KMS-11 (cell line): Measurements from ENCODE around the gene NXN.
"Not testable (repeated sequence)": the region's sequence is repeated elsewhere in the genome, so short reads cannot be mapped to it uniquely, and the experiment has no call there.

Experiments
- H2AFZ ChIP-seq: fragments of 200-600 bp; sonication (generic); 2 replicates; pipeline ENCODE4 v1.6.1; 2016; ENCODE audit warnings: antibody characterized with exemption, mixed run types, low read depth
- H3K27ac ChIP-seq: fragments of 200-600 bp; sonication (generic); 2 replicates; pipeline ENCODE4 v1.6.1; 2016; ENCODE audit warnings: mild to moderate bottlenecking, mixed run types
- H3K27me3 ChIP-seq: fragments of 200-600 bp; sonication (generic); 2 replicates; pipeline ENCODE4 v1.6.1; 2017; ENCODE audit warnings: mild to moderate bottlenecking, low read depth, mixed run types, moderate library complexity; ENCODE audit not compliant: insufficient read depth
- H3K36me3 ChIP-seq: fragments of 200-600 bp; sonication (generic); 2 replicates; pipeline ENCODE4 v1.6.1; 2017; ENCODE audit warnings: mild to moderate bottlenecking, mixed run types; ENCODE audit not compliant: insufficient read depth
- H3K4me1 ChIP-seq: fragments of 200-600 bp; sonication (generic); 2 replicates; pipeline ENCODE4 v1.6.1; 2016; ENCODE audit warnings: mild to moderate bottlenecking, low read depth, mixed run types; ENCODE audit not compliant: poor library complexity, severe bottlenecking
- H3K4me2 ChIP-seq: fragments of 200-600 bp; sonication (generic); 2 replicates; pipeline ENCODE4 v1.7.0; 2016; ENCODE audit warnings: mild to moderate bottlenecking, mixed run types
- H3K4me3 ChIP-seq: fragments of 200-600 bp; sonication (generic); IDR thresholded peaks from 2 replicates; pipeline ENCODE4 v1.6.1; 2017; ENCODE audit warnings: low read depth, low read length, mixed read lengths; ENCODE audit not compliant: insufficient read depth
- H3K79me2 ChIP-seq: fragments of 200-600 bp; sonication (generic); 2 replicates; pipeline ENCODE4 v1.6.1; 2016; ENCODE audit warnings: low read depth, mixed run types; ENCODE audit not compliant: insufficient read depth
- H3K9ac ChIP-seq: fragments of 200-600 bp; sonication (generic); 2 replicates; pipeline ENCODE4 v1.6.1; 2016; ENCODE audit warnings: mild to moderate bottlenecking, mixed run types
- H4K20me1 ChIP-seq: fragments of 200-600 bp; sonication (generic); 2 replicates; pipeline ENCODE4 v1.6.1; 2016; ENCODE audit warnings: mild to moderate bottlenecking, mixed run types; ENCODE audit not compliant: insufficient read depth
- CTCF ChIP-seq: fragments of 200-600 bp; sonication (generic); conservative IDR thresholded peaks from 2 replicates; pipeline ENCODE4 v1.6.1; 2017; ENCODE audit warnings: low read depth, mild to moderate bottlenecking, antibody characterized with exemption, low read length, moderate library complexity, mixed read lengths

NXN gene

GRCh38 chr17:789160-789840, 190.3 kb downstream of the NXN start:
- Histone ChIP-seq H3K4me3 (no peak overlapping the region), H4K20me1 (no peaks in the 10 kb centered on the region), H3K27ac (no peak overlapping the region), H3K27me3 (no peaks in the 10 kb centered on the region), H3K79me2 (no peaks in the 10 kb centered on the region), H3K36me3 (no peaks in the 10 kb centered on the region), H3K9ac (no peak overlapping the region), H2AFZ (no peak overlapping the region), H3K4me2 (no peak overlapping the region), H3K4me1 (peaks cover 2% of the 10 kb centered on the region)
- no peak for TF ChIP-seq CTCF

GRCh38 chr17:788551-788950, 191.0 kb downstream of the NXN start:
- Histone ChIP-seq H4K20me1 (no peaks in the 10 kb centered on the region), H2AFZ (no peak overlapping the region), H3K4me3 (no peak overlapping the region), H3K9ac (no peak overlapping the region), H3K36me3 (no peaks in the 10 kb centered on the region), H3K27ac (no peak overlapping the region), H3K79me2 (peaks cover 6% of the 10 kb centered on the region), H3K4me1 (peaks cover 9% of the 10 kb centered on the region), H3K27me3 (no peaks in the 10 kb centered on the region), H3K4me2 (no peak overlapping the region)
- TF ChIP-seq CTCF, result no peak

- Histone ChIP-seq H3K79me2 (peaks cover 15% of the 10 kb centered on the region), H3K4me1 (peaks cover 10% of the 10 kb centered on the region), H3K36me3 (no peaks in the 10 kb centered on the region), H3K27ac (no peak overlapping the region), H2AFZ (no peak overlapping the region), H3K4me3 (no peak overlapping the region), H3K27me3 (no peaks in the 10 kb centered on the region), H4K20me1 (no peaks in the 10 kb centered on the region), H3K9ac (no peak overlapping the region), H3K4me2 (no peak overlapping the region)
- TF ChIP-seq CTCF, result no peak
These were observed 191.8 kb downstream of the NXN start for GRCh38 chr17:787641-788221.

- not testable (repeated sequence) for H3K4me2 ChIP-seq, H3K27ac ChIP-seq, H3K27me3 ChIP-seq, H3K36me3 ChIP-seq, H3K4me1 ChIP-seq, H4K20me1 ChIP-seq, H3K9ac ChIP-seq, H3K4me3 ChIP-seq, H2AFZ ChIP-seq
- peaks cover 19% of the 10 kb centered on the region for H3K79me2 ChIP-seq
These were observed 193.7 kb downstream of the NXN start for GRCh38 chr17:785901-786300.

GRCh38 chr17:784143-784542, 195.4 kb downstream of the NXN start:
- H3K4me1 ChIP-seq, result peaks cover 10% of the 10 kb centered on the region
- peak overlapping the region; percentile 89; the same call in 1 of the 2 replicates for H3K4me2 ChIP-seq
- no peak overlapping the region for H3K9ac ChIP-seq
- no peak overlapping the region for H3K27ac ChIP-seq
- H3K79me2 ChIP-seq, result peaks cover 19% of the 10 kb centered on the region
- H3K36me3 ChIP-seq, result no peaks in the 10 kb centered on the region
- no peak for TF ChIP-seq CTCF
- no peak overlapping the region for H2AFZ ChIP-seq
- no peaks in the 10 kb centered on the region for H3K27me3 ChIP-seq
- no peak overlapping the region for H3K4me3 ChIP-seq
- no peaks in the 10 kb centered on the region for H4K20me1 ChIP-seq
